ENCODE measurements around the gene ADGRA3. TPM values are rescaled to one million over a fixed set of nuclear protein-coding genes. Genes with fewer than 3 reads are reported as not detected.

The ADGRA3 gene
- total RNA-seq, 1 donor from 2014 or later = 27.8 TPM

DNA sequence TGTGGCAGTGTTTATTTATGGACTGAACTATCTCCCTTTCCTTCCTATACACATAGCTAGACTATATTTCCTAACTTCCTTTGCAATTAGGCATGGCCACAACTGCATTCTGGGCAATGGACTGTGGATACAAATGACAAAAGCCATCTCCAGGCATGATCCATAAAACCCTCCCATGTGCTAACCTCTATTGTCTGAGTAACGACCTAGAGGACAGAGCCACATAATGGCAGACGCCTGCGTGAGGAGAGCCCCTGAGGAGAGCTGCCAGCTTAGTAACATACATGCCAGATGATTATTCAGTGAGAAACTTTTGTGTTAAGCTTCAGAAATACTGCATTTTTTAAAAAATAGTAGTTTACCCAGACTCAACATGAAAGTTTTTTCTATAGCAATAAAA, 142.9 kb downstream of the ADGRA3 start:
- DNase-seq (ENCODE audit: low spot score) = no peak
- Mint-ChIP-seq H3K27me3 (ENCODE audit: low read depth) (no peaks in the 10 kb centered on the region), H3K4me1 (ENCODE audit: low read depth) (no peaks in the 10 kb centered on the region), H3K9me3 (ENCODE audit: low read depth) (peaks cover 10% of the 10 kb centered on the region), H3K27ac (ENCODE audit: unreplicated experiment) (no peak overlapping the region), H3K4me3 (ENCODE audit: unreplicated experiment) (no peak overlapping the region), H3K36me3 (ENCODE audit: low read depth) (no peaks in the 10 kb centered on the region)
- TF ChIP-seq, protein P1, sequence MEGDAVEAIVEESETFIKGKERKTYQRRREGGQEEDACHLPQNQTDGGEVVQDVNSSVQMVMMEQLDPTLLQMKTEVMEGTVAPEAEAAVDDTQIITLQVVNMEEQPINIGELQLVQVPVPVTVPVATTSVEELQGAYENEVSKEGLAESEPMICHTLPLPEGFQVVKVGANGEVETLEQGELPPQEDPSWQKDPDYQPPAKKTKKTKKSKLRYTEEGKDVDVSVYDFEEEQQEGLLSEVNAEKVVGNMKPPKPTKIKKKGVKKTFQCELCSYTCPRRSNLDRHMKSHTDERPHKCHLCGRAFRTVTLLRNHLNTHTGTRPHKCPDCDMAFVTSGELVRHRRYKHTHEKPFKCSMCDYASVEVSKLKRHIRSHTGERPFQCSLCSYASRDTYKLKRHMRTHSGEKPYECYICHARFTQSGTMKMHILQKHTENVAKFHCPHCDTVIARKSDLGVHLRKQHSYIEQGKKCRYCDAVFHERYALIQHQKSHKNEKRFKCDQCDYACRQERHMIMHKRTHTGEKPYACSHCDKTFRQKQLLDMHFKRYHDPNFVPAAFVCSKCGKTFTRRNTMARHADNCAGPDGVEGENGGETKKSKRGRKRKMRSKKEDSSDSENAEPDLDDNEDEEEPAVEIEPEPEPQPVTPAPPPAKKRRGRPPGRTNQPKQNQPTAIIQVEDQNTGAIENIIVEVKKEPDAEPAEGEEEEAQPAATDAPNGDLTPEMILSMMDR (IDR thresholded peaks at IDR 0.05) = no peak

- TF ChIP-seq, protein P1 (IDR thresholded peaks at IDR 0.05) = no peak
- Mint-ChIP-seq H3K27me3 (ENCODE audit: low read depth) (no peaks in the 10 kb centered on the region), H3K4me3 (ENCODE audit: unreplicated experiment) (no peak overlapping the region), H3K36me3 (ENCODE audit: low read depth) (no peaks in the 10 kb centered on the region), H3K27ac (ENCODE audit: unreplicated experiment) (no peak overlapping the region), H3K4me1 (ENCODE audit: low read depth) (no peaks in the 10 kb centered on the region), H3K9me3 (ENCODE audit: low read depth) (peaks cover 9% of the 10 kb centered on the region)
- no peak for DNase-seq (ENCODE audit: low spot score)
These were observed 145.8 kb downstream of the ADGRA3 start for GRCh38 chr4:22369901-22370562.

GRCh38 chr4:22363787-22364186, 152.1 kb downstream of the ADGRA3 start:
- DNase-seq (ENCODE audit: low spot score) = no peak
- Mint-ChIP-seq H3K27me3 (ENCODE audit: low read depth) (no peaks in the 10 kb centered on the region), H3K27ac (ENCODE audit: unreplicated experiment) (no peak overlapping the region), H3K36me3 (ENCODE audit: low read depth) (peaks cover 5% of the 10 kb centered on the region), H3K9me3 (ENCODE audit: low read depth) (peaks cover 7% of the 10 kb centered on the region), H3K4me1 (ENCODE audit: low read depth) (peaks cover 3% of the 10 kb centered on the region), H3K4me3 (ENCODE audit: unreplicated experiment) (no peak overlapping the region)
- TF ChIP-seq, protein P1 (IDR thresholded peaks at IDR 0.05) = no peak

DNA sequence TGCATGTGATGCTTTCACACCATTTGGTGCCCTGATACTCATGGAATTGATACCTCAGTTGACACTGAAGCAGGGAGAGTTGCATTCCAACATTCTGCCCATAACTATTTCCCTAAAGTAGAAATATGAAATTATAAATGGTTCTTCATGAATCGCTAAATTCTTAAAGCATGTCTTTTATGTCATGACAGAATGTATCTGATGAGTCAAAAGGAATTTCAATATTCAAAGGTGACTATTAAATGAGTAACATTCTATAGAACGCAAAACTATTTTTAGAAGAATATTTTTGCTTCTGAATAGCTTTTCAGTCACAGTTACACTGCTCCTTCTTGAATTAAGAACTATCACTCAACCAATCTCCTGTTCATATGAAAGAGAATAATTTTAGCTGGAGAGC, 152.8 kb downstream of the ADGRA3 start:
- TF ChIP-seq, protein P1 (IDR thresholded peaks at IDR 0.05) = no peak
- no peak for DNase-seq (ENCODE audit: low spot score)
- Mint-ChIP-seq H3K9me3 (ENCODE audit: low read depth) (peaks cover 9% of the 10 kb centered on the region), H3K4me1 (ENCODE audit: low read depth) (peaks cover 3% of the 10 kb centered on the region), H3K27ac (ENCODE audit: unreplicated experiment) (no peak overlapping the region), H3K4me3 (ENCODE audit: unreplicated experiment) (no peak overlapping the region), H3K27me3 (ENCODE audit: low read depth) (no peaks in the 10 kb centered on the region), H3K36me3 (ENCODE audit: low read depth) (peaks cover 6% of the 10 kb centered on the region)

DNA sequence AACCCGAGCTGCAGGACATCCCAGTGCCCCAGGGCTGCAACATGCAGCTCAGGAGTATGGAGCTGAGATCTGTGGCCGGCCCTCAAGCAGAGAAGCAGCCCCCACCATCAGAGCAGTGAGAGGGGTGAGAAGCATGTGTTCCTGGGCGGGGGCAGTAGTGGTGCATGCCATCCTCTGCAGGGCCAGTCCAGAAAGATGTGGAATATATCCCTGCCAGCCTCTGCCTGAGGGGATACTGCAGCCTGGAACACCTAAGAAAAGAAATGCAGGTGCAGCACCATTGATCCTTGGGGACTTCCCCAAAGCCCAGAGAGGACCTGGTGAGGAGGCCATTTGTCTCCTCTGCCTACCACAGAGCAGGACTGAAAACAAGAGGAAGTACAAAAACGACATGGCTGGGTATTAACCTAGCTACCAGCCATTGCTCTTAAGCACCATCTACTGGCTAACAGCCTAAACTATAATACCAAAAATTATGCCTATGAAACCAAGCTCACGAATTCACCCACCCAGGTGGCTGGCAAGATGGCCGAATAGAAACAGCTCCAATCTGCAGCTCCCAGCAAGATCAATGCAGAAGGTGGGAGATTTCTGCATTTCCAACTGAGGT, 158.8 kb downstream of the ADGRA3 start:
- Mint-ChIP-seq H3K4me3 (ENCODE audit: unreplicated experiment) (no peak overlapping the region), H3K36me3 (ENCODE audit: low read depth) (peaks cover 11% of the 10 kb centered on the region), H3K4me1 (ENCODE audit: low read depth) (no peaks in the 10 kb centered on the region), H3K9me3 (ENCODE audit: low read depth) (peaks cover 30% of the 10 kb centered on the region), H3K27me3 (ENCODE audit: low read depth) (no peaks in the 10 kb centered on the region), H3K27ac (ENCODE audit: unreplicated experiment) (no peak overlapping the region)
- TF ChIP-seq, protein P1 (IDR thresholded peaks at IDR 0.05) = peak; percentile 75
- no peak for DNase-seq (ENCODE audit: low spot score)

Data from chondrocyte (in vitro differentiated cells).